NCI-H1092 (cell line): ENCODE measurements around the gene EPB41L4B.
"Not testable (repeated sequence)": the region's sequence is repeated elsewhere in the genome, so short reads cannot be mapped to it uniquely, and the experiment has no call there.

Experiments
- DNase-seq: peaks from one replicate; lab custom pipeline; 2025; lab: John Stamatoyannopoulos, UW

The EPB41L4B gene

GRCh38 chr9:109244179-109245132 is 76.4 kb downstream of the EPB41L4B start:
- DNase-seq = peak; percentile 75

DNA sequence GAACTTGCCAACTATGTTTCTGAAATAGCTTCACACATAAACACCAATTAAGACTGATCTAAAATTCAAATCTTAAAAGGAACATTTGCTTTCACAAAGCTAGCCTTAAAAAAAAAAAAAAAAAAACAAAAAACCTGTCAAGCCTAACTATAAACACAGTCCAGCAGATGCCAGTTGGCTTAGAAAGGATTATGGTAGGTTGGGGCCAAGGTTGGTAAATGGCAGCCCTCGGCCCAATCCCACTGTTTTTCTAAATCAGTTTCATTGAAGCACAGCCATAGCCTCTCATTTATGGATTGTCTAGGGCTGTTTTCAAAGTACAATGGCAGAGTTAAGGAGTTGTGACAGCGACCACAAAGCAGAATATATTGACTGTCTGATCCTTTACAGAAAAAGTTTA is 78.1 kb downstream of the EPB41L4B start:
- no peak for DNase-seq

GRCh38 chr9:109242014-109242413 is 78.8 kb downstream of the EPB41L4B start:
- no peak for DNase-seq

DNA sequence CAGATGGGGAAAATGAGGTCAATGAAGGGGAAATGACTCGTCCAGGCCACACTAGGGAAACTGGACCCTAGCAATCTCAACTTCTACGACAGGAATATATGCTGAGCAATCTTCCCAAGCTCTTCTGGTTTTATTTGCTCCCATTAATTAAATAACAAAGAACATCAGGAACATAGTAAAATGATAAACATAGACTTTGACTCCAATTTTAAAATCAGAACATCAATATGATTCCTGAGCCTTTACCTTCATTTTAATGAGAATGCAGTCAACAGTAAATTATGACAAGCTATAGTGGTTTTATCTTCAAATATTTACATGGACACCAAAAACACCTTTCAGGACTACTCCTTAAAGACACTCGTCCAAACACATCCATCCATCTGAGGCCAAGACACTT is 79.7 kb downstream of the EPB41L4B start:
- DNase-seq = no peak

DNA sequence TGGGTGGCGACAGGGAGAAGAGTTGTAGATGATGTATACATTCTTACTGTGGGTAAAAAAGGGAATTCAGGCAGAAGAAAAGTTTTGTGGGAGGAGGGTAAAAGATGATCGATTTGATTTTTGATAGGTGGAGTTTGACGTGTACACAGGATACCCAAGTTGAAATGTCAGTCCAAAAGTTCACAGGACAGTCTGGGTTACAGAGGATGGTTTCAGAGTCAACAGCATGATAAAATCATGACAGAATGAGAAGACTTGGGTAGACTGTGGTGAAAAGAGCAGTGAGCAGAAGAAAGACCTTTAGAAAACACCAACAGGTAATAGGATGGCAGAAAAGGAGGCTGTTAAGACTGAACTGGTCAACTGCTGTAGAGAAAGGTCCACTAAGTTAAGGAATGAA is 81.6 kb downstream of the EPB41L4B start:
- no peak for DNase-seq

DNA sequence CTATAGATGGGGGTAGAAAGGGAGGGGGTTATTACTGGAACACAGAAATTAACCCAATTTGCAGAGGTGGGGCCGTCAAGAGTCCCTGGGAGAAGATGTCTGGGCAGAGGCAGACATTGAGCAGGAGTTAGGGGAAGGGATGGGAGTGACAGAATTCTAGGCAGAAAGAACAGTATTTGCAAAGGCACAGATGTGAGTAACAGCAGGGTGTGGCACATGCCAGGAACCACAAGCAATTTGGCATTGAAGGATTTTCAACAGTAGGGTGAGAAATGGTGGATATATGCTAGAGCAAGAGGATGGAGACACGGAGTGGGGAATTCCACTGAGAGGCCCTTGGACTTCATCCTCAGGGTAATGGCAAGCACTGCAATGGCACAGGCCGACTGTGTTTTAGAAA is 82.2 kb downstream of the EPB41L4B start:
- no peak for DNase-seq

- DNase-seq = no peak
These were observed 82.7 kb downstream of the EPB41L4B start for GRCh38 chr9:109238125-109238524.

DNA sequence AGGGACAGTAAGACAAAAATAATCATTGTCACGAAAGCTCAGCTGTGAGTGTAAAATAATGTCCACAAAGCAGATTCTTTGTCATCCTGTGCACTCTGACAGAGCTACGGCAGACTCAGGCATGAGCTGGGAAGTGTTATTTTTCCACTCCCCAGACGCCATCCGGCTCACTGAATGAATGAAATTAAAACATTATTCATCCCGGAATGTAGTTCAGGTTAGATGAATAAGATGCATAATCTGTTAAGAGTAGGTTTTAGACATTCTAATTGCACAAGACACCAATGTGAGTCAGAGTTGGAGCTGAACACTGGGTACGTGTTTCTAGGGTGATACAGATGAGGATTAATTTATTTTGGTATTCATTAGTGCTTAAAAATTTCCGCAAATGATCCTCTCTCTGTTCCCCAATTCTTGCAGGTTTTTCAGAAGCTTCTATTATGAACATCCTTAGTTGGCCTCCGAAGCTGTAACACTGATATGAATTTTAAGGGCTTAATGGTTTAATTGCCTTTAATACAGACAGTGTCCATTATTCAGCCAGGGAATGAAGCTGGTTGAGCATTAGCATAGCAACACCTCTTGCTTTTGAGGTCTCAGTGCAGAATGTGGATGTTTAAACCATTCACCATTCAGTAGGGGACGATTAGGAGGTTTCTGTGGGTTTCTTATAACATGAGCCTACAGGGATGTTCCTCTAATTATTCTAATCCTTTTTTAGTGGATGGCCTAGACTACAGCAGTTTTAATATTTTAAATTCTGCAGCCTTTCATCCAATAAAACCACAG is 88.2 kb downstream of the EPB41L4B start:
- DNase-seq = no peak

- DNase-seq = no peak
These were observed 89.3 kb downstream of the EPB41L4B start for GRCh38 chr9:109231593-109231992.

- DNase-seq = no peak
These were observed 90.6 kb downstream of the EPB41L4B start for GRCh38 chr9:109230277-109230676.

GRCh38 chr9:109229682-109230081 is 91.2 kb downstream of the EPB41L4B start:
- DNase-seq = no peak

GRCh38 chr9:109228093-109228642 is 92.7 kb downstream of the EPB41L4B start:
- DNase-seq = no peak

GRCh38 chr9:109225629-109226028 is 95.2 kb downstream of the EPB41L4B start:
- no peak for DNase-seq

DNA sequence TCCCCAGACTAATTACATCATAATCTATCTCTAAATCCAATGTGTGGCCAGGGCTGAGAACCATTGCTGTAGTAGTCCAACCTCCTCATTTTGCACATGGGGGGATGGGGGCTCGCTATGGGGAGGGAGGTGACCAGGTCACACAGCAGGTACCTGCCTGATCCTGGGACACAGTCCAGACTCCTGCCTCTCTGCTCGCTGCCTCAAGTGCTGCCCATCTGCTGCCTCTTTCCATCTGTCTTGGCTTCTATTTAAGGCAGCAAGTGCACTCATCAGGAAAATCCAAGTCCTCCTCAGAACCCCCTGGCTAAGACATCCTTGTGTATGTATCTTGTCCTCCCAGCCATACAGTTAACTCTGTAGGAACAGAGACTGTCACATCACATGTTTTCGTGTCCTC is 96.1 kb downstream of the EPB41L4B start:
- no peak for DNase-seq

GRCh38 chr9:109218242-109218641 is 102.6 kb downstream of the EPB41L4B start:
- DNase-seq = not testable (repeated sequence)

GRCh38 chr9:109214414-109214813 is 106.4 kb downstream of the EPB41L4B start:
- no peak for DNase-seq

DNA sequence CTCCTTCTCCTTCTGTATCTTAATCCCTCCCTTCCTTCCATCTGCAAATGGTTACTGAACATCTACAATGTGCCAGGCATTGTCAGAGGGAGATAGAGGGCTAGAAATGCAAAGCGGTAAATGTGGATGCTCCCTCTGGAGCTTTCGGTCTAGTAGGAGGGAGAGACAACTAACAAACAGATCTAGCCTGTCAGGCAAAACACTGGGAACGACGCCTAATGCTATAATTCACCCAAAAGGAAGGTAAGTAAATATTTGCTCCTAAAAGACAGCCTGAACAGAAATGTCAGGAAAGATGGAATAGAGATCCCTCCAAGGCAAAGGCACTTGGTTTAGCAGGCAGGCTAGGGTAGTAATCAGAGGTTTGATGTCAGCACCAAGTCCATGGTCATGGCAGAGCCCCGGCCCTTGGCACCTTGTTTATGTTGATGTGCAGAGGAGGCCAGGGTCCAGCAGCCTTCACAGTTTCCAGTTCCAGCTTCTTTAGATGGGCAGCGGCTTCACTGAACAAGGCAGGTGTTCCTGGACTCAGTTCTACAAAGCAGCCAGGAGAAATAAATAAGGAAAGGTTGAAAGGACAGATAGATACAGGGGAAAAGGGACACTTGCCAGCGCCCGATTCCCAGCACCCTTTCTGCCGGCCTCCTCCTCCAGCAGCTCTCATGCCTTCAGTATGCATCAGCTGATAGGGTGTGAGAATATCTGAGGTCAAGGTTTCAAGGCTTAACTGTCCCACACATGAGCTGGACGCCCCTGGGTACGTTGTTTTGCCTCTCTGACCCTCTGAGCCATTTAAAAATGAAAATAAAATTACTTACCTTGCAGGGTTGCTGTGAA is 107.4 kb downstream of the EPB41L4B start:
- no peak for DNase-seq

DNA sequence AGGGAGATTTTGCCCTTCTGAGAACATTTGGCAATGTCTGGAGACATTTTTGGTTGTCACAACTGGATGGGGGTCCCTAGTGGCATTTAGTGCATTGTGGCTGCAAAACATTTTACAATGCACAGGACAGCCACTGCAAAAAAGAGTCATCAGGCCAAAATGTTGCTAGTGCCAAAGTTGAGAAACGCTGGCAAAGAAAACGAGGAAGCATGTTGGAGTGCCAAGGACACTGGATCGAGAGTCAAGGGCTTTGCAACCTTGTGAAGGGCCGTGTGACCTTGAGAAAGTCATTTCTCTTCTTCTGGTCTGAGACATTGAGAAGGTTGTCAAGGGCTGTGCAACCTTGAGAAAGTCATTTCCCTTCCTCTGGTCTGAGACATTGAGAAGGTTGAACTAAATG is 108.1 kb downstream of the EPB41L4B start:
- DNase-seq = no peak

DNA sequence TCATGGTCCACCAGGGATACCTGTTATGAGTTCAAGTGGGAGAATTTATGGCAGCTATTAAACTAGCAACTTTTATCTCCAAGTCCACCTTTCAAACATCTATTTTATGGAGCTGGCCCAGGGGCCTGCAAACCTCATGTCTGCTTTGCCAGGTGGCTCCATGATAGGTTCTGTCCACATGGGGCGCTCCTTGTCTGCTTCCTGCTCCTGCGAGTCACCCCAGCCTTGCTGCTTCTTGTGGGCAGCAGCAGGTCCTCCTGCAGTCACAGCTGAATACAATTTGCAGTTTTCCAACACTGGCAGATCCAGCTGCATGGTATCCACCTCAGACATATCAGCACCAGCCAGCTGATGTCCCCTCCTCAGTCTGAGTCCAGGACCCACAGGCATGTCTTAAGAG is 114.2 kb downstream of the EPB41L4B start:
- no peak for DNase-seq

GRCh38 chr9:109205526-109205925 is 115.3 kb downstream of the EPB41L4B start:
- no peak for DNase-seq

- no peak for DNase-seq
These were observed 117.0 kb downstream of the EPB41L4B start for GRCh38 chr9:109203761-109204360.
